HepG2 (cell line): ENCODE results near the gene ANKRD11. TPM values are rescaled to one million over a fixed set of nuclear protein-coding genes. Genes with fewer than 3 reads are reported as not detected.

Experiments
- AGO2 ChIP-seq: fragments of 200-400 bp; formaldehyde crosslinking; optimal IDR thresholded peaks from 2 replicates; pipeline ENCODE3; 2017; ENCODE audit warnings: mild to moderate bottlenecking, low read depth, low read length, moderate library complexity
- BRD4 ChIP-seq: sonication (generic); formaldehyde crosslinking; IDR thresholded peaks from 2 replicates; pipeline ENCODE4 v1.4.0; 2020; ENCODE audit warnings: missing genetic modification reagents
- CBX1 ChIP-seq: IDR thresholded peaks from one replicate; pipeline ENCODE4 v1.6.1; 2016; ENCODE audit warnings: antibody characterized with exemption, low read depth
- HNRNPL ChIP-seq: fragments of 200-400 bp; formaldehyde crosslinking; IDR thresholded peaks from 2 replicates; pipeline ENCODE4 v1.6.1; 2017; ENCODE audit warnings: mild to moderate bottlenecking, low read depth, low read length
- IKZF4 ChIP-seq: sonication (generic); formaldehyde crosslinking; IDR thresholded peaks from 2 replicates; pipeline ENCODE4 v1.5.1; 2020; ENCODE audit warnings: borderline replicate concordance, mild to moderate bottlenecking, low read depth, missing genetic modification reagents; ENCODE audit errors: not compliant biosample characterization
- MAF1 ChIP-seq: sonication (generic); formaldehyde crosslinking; IDR thresholded peaks from 2 replicates; pipeline ENCODE4 v1.5.0; 2020; ENCODE audit warnings: missing genetic modification reagents, borderline replicate concordance
- MAFK ChIP-seq, 2 experiments: IDR thresholded peaks in 1 of 2; conservative IDR thresholded peaks in 1 of 2; 2 replicates each; pipeline ENCODE4 v1.6.1; 2011; ENCODE audit warnings: improper control_type of control experiment in 2 of 2, low read length in 2 of 2
- PHB2 ChIP-seq: fragments of 450-650 bp; IDR thresholded peaks from 2 replicates; pipeline ENCODE4 v1.6.1; 2018; ENCODE audit not compliant: partially characterized antibody
- RBFOX2 ChIP-seq: fragments of 200-400 bp; formaldehyde crosslinking; IDR thresholded peaks from 2 replicates; pipeline ENCODE4 v1.6.1; 2017; ENCODE audit warnings: low read depth, mild to moderate bottlenecking, low read length
- SIX4 ChIP-seq: sonication (generic); formaldehyde crosslinking; IDR thresholded peaks from 2 replicates; pipeline ENCODE4 v1.4.0; 2020; ENCODE audit warnings: missing genetic modification reagents
- SOX6 ChIP-seq, 2 experiments: fragments of 450-650 bp in 1 of 2; sonication (generic) in 1 of 2; formaldehyde crosslinking in 1 of 2; IDR thresholded peaks; 2 replicates each; pipeline versions ENCODE4 v1.4.0 to v1.6.1; 2017 to 2020; ENCODE audit warnings: antibody characterized with exemption in 1 of 2, mild to moderate bottlenecking in 1 of 2, missing genetic modification reagents in 1 of 2
- ZNF335 ChIP-seq: sonication (generic); formaldehyde crosslinking; IDR thresholded peaks from 2 replicates; pipeline ENCODE4 v1.4.0; 2020; ENCODE audit warnings: missing genetic modification reagents
- ZNF501 ChIP-seq: sonication (generic); formaldehyde crosslinking; IDR thresholded peaks from 2 replicates; pipeline ENCODE4 v1.5.1; 2020; ENCODE audit warnings: mild to moderate bottlenecking, moderate library complexity, missing genetic modification reagents
- ZNF546 ChIP-seq: sonication (generic); formaldehyde crosslinking; conservative IDR thresholded peaks from 2 replicates; pipeline ENCODE4 v1.8.1; 2023; ENCODE audit warnings: mild to moderate bottlenecking, missing genetic modification reagents
- ZNF747 ChIP-seq: sonication (generic); formaldehyde crosslinking; IDR thresholded peaks from 2 replicates; pipeline ENCODE4 v1.8.1; 2023; ENCODE audit warnings: missing genetic modification reagents, mild to moderate bottlenecking, borderline replicate concordance
- ZNF777 ChIP-seq: sonication (generic); formaldehyde crosslinking; IDR thresholded peaks from 2 replicates; pipeline ENCODE4 v1.4.0; 2020; ENCODE audit warnings: missing genetic modification reagents
- ZSCAN9 ChIP-seq: IDR thresholded peaks from 2 replicates; pipeline ENCODE4 v1.6.1; 2016; ENCODE audit warnings: borderline replicate concordance
- polyA plus RNA-seq, 8 experiments: library from polyadenylated mRNA; depleted of rRNA in 3 of 8; stranded (reverse) in 7 of 8; unstranded in 1 of 8; fragments of >200 nt; fragmentation: Illumina TruSeq in 4 of 8; extraction: Trizol in 4 of 8; gene quantifications; 2 replicates each; pipeline versions ENCODE4 v1.2.1 to v1.2.3, GENCODE V29; 2011 to 2016; ENCODE audit warnings: low read depth in 4 of 8, missing spikeins in 1 of 8, mixed read lengths in 1 of 8; ENCODE audit not compliant: insufficient read depth in 1 of 8
- total RNA-seq, 5 experiments: library from RNA; depleted of rRNA; stranded (reverse); fragments of >200 nt; fragmentation: Illumina TruSeq; extraction: Trizol; gene quantifications; 2 replicates each; pipeline ENCODE4 v1.2.3, GENCODE V29; 2016; ENCODE audit warnings: low read depth in 1 of 5
- TF ChIP-seq, protein P1 (sequence below): IDR thresholded peaks from 2 replicates; pipeline ENCODE4 v1.6.1; 2016; ENCODE audit warnings: missing compliant biosample characterization, missing genetic modification reagents, borderline replicate concordance
- TF ChIP-seq, protein P2 (sequence below): IDR thresholded peaks from 2 replicates; pipeline ENCODE4 v1.6.1; 2018; ENCODE audit warnings: missing genetic modification reagents, mild to moderate bottlenecking, missing compliant biosample characterization
- TF ChIP-seq, protein P3 (sequence below): sonication (generic); formaldehyde crosslinking; IDR thresholded peaks from one replicate; pipeline ENCODE4 v1.5.1; 2020; ENCODE audit warnings: mild to moderate bottlenecking, missing genetic modification reagents; ENCODE audit errors: not compliant biosample characterization

Gene ANKRD11
- total and polyA plus RNA-seq, 2 of the 13 experiments (the other 11 are each of a cell fraction or from before 2014, with no cell fraction given), result 21.4 to 38.4 TPM

DNA sequence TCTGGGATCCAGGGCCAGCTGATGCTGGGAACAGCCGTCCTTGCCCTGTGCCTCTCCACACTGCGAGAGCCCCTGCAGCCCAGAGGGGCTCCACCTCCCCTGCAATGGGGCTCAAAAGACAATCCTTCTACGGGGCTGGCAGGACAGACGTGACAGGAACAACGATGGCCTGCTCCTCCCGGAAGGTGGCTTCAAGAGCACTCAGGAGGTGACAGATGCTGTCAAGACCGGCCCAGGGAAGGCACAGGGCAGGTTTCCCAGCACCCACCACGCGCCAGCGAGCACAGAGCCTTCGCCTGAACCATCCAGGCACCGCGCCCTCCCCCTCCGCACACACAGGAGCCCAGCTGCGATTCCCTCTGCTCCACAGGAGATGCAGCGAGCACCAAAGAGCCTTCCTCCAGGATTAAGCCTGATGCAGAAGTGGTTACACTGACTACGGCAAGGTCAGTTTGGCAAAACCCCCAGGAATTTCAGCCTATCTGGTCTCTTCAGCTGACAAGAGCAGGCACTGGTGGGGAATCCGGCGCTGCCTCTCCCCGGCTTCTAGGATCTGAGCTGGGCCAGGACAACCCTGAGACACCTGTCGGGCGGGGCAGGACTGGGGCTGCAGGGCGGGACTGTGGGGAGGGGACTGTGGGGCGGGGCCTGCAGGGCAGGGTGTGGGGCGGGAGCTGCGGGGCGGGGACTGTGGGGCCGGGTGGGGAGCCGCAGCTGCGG is 169.4 kb downstream of the ANKRD11 start (continued):
- TF ChIP-seq CBX1 (peak; percentile 26), MAFK (conservative IDR thresholded peaks at IDR 0.05 in 1 of 2, IDR thresholded peaks at IDR 0.05 in 1 of 2; ENCODE audit: low read length in 2 of 2) (no peak), RBFOX2 (no peak), SIX4 (CRISPR knock-in tag) (no peak), ZNF747 (CRISPR knock-in tag) (no peak), ZNF335 (CRISPR knock-in tag) (no peak), AGO2 (peak; percentile 80), BRD4 (CRISPR knock-in tag) (no peak), SOX6 (IDR thresholded peaks at IDR 0.05) (no peak), SOX6 (CRISPR knock-in tag; IDR thresholded peaks at IDR 0.05) (no peak), HNRNPL (no peak), MAF1 (CRISPR knock-in tag) (no peak), IKZF4 (CRISPR knock-in tag) (peak; percentile 51), PHB2 (no peak), ZNF501 (CRISPR knock-in tag) (0 out of 2 replicates have a peak, but pooled peaks have one; percentile 24), ZNF546 (CRISPR knock-in tag) (no peak), ZSCAN9 (no peak), ZNF777 (CRISPR knock-in tag) (no peak)
- TF ChIP-seq, protein P1, sequence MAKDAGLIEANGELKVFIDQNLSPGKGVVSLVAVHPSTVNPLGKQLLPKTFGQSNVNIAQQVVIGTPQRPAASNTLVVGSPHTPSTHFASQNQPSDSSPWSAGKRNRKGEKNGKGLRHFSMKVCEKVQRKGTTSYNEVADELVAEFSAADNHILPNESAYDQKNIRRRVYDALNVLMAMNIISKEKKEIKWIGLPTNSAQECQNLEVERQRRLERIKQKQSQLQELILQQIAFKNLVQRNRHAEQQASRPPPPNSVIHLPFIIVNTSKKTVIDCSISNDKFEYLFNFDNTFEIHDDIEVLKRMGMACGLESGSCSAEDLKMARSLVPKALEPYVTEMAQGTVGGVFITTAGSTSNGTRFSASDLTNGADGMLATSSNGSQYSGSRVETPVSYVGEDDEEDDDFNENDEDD (CRISPR knock-in tag), result no peak
- TF ChIP-seq, protein P2, sequence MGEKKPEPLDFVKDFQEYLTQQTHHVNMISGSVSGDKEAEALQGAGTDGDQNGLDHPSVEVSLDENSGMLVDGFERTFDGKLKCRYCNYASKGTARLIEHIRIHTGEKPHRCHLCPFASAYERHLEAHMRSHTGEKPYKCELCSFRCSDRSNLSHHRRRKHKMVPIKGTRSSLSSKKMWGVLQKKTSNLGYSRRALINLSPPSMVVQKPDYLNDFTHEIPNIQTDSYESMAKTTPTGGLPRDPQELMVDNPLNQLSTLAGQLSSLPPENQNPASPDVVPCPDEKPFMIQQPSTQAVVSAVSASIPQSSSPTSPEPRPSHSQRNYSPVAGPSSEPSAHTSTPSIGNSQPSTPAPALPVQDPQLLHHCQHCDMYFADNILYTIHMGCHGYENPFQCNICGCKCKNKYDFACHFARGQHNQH (CRISPR knock-in tag), result 0 out of 2 replicates have a peak, but pooled peaks have one; percentile 7
- TF ChIP-seq, protein P3, sequence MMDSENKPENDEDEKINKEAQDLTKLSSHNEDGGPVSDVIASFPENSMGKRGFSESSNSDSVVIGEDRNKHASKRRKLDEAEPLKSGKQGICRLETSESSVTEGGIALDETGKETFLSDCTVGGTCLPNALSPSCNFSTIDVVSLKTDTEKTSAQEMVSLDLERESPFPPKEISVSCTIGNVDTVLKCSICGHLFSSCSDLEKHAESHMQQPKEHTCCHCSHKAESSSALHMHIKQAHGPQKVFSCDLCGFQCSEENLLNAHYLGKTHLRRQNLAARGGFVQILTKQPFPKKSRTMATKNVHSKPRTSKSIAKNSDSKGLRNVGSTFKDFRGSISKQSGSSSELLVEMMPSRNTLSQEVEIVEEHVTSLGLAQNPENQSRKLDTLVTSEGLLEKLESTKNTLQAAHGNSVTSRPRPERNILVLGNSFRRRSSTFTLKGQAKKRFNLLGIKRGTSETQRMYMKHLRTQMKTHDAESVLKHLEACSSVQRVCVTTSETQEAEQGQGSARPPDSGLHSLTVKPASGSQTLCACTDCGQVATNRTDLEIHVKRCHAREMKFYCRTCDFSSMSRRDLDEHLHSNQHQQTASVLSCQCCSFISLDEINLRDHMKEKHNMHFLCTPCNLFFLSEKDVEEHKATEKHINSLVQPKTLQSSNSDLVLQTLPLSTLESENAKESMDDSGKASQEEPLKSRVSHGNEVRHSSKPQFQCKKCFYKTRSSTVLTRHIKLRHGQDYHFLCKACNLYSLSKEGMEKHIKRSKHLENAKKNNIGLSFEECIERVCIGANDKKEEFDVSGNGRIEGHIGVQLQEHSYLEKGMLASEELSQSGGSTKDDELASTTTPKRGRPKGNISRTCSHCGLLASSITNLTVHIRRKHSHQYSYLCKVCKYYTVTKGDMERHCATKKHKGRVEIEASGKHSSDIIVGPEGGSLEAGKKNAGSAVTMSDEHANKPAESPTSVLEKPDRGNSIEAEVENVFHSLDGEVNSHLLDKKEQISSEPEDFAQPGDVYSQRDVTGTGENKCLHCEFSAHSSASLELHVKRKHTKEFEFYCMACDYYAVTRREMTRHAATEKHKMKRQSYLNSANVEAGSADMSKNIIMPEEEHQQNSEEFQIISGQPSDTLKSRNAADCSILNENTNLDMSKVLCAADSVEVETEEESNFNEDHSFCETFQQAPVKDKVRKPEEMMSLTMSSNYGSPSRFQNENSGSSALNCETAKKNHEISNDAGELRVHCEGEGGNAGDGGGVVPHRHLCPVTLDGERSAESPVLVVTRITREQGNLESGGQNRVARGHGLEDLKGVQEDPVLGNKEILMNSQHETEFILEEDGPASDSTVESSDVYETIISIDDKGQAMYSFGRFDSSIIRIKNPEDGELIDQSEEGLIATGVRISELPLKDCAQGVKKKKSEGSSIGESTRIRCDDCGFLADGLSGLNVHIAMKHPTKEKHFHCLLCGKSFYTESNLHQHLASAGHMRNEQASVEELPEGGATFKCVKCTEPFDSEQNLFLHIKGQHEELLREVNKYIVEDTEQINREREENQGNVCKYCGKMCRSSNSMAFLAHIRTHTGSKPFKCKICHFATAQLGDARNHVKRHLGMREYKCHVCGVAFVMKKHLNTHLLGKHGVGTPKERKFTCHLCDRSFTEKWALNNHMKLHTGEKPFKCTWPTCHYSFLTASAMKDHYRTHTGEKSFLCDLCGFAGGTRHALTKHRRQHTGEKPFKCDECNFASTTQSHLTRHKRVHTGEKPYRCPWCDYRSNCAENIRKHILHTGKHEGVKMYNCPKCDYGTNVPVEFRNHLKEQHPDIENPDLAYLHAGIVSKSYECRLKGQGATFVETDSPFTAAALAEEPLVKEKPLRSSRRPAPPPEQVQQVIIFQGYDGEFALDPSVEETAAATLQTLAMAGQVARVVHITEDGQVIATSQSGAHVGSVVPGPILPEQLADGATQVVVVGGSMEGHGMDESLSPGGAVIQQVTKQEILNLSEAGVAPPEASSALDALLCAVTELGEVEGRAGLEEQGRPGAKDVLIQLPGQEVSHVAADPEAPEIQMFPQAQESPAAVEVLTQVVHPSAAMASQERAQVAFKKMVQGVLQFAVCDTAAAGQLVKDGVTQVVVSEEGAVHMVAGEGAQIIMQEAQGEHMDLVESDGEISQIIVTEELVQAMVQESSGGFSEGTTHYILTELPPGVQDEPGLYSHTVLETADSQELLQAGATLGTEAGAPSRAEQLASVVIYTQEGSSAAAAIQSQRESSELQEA (CRISPR knock-in tag), result peak; percentile 19
